GM12878 (cell line): Measurements from ENCODE around the gene SLC39A13. TPM values are rescaled to one million over a fixed set of nuclear protein-coding genes. Genes with fewer than 3 reads are reported as not detected.
A peak's percentile ranks its signal among the peaks of the same experiment; 100 is the strongest.

ENCODE experiments used
- BHLHE40 ChIP-seq, 2 experiments: fragments of 450-650 bp in 1 of 2; IDR thresholded peaks; 2 replicates each; pipeline ENCODE4 v1.6.1; 2011 to 2017; ENCODE audit warnings: low read depth in 2 of 2, borderline replicate concordance in 1 of 2, improper control_type of control experiment in 1 of 2, low read length in 1 of 2, mild to moderate bottlenecking in 1 of 2
- BRCA1 ChIP-seq: IDR thresholded peaks from 2 replicates; pipeline ENCODE4 v1.6.1; 2011; ENCODE audit warnings: low read depth, low read length, improper control_type of control experiment
- CEBPB ChIP-seq, 2 experiments: fragments of 150-350 bp in 1 of 2; IDR thresholded peaks; 2 replicates each; pipeline ENCODE4 v1.6.1; 2012 to 2014; ENCODE audit warnings: low read depth in 2 of 2, low read length in 2 of 2, borderline replicate concordance in 1 of 2, inconsistent platforms in 1 of 2
- CREB1 ChIP-seq: IDR thresholded peaks from 2 replicates; pipeline ENCODE4 v1.6.1; 2012; ENCODE audit warnings: low read depth, mild to moderate bottlenecking, inconsistent platforms
- DPF2 ChIP-seq: fragments of 450-650 bp; IDR thresholded peaks from 2 replicates; pipeline ENCODE4 v1.6.1; 2017; ENCODE audit warnings: mild to moderate bottlenecking
- EGR1 ChIP-seq, 2 experiments: IDR thresholded peaks; 1 replicate in 1 of 2; 2 replicates in 1 of 2; pipeline ENCODE4 v1.6.1; 2011 to 2012; ENCODE audit warnings: low read depth in 2 of 2, low read length in 2 of 2, borderline replicate concordance in 1 of 2, mild to moderate bottlenecking in 1 of 2, moderate library complexity in 1 of 2
- JUND ChIP-seq: IDR thresholded peaks from 2 replicates; pipeline ENCODE4 v1.6.1; 2012; ENCODE audit warnings: low read depth, mild to moderate bottlenecking, low read length, improper control_type of control experiment, moderate library complexity
- MTA3 ChIP-seq: IDR thresholded peaks from 2 replicates; pipeline ENCODE4 v1.6.1; 2012; ENCODE audit warnings: low read length, inconsistent platforms, borderline replicate concordance
- NBN ChIP-seq: fragments of 450-650 bp; IDR thresholded peaks from 2 replicates; pipeline ENCODE4 v1.6.1; 2016
- NFIC ChIP-seq: IDR thresholded peaks from 2 replicates; pipeline ENCODE4 v1.6.1; 2012; ENCODE audit warnings: low read depth, mild to moderate bottlenecking, inconsistent platforms, low read length, moderate library complexity
- NFXL1 ChIP-seq: fragments of 450-650 bp; IDR thresholded peaks from 2 replicates; pipeline ENCODE4 v1.6.1; 2017; ENCODE audit warnings: antibody characterized with exemption, mild to moderate bottlenecking, borderline replicate concordance
- NR2F1 ChIP-seq: fragments of 450-650 bp; conservative IDR thresholded peaks from 2 replicates; pipeline ENCODE4 v1.6.1; 2017; ENCODE audit warnings: mild to moderate bottlenecking
- NRF1 ChIP-seq: conservative IDR thresholded peaks from 2 replicates; pipeline ENCODE4 v1.6.1; 2011; ENCODE audit warnings: mild to moderate bottlenecking, low read depth, low read length, improper control_type of control experiment
- PAX8 ChIP-seq: fragments of 450-650 bp; IDR thresholded peaks from 2 replicates; pipeline ENCODE4 v1.6.1; 2017; ENCODE audit warnings: mild to moderate bottlenecking, moderate library complexity
- RAD21 ChIP-seq: IDR thresholded peaks from 2 replicates; pipeline ENCODE4 v1.6.1; 2011; ENCODE audit warnings: mild to moderate bottlenecking, low read depth, low read length, moderate library complexity; ENCODE audit not compliant: insufficient read depth
- SIN3A ChIP-seq: IDR thresholded peaks from 2 replicates; pipeline ENCODE4 v1.6.1; 2012; ENCODE audit warnings: low read depth, low read length, improper control_type of control experiment
- TCF3 ChIP-seq: IDR thresholded peaks from 2 replicates; pipeline ENCODE4 v1.6.1; 2012; ENCODE audit warnings: low read depth, mild to moderate bottlenecking, low read length, borderline replicate concordance; ENCODE audit not compliant: insufficient read depth
- WRNIP1 ChIP-seq: IDR thresholded peaks from 2 replicates; pipeline ENCODE4 v1.6.1; 2011; ENCODE audit warnings: low read depth, low read length, improper control_type of control experiment, borderline replicate concordance
- ZBED1 ChIP-seq: IDR thresholded peaks from 2 replicates; pipeline ENCODE4 v1.6.1; 2016; ENCODE audit warnings: borderline replicate concordance
- ZNF217 ChIP-seq: fragments of 450-650 bp; IDR thresholded peaks from 2 replicates; pipeline ENCODE4 v1.6.1; 2017; ENCODE audit warnings: antibody characterized with exemption, mild to moderate bottlenecking
- polyA plus RNA-seq, 11 experiments: library from polyadenylated mRNA; depleted of rRNA in 4 of 11; unstranded in 6 of 11; stranded (reverse) in 5 of 11; fragments of >200 nt; fragmentation: Nextera tagmentation in 4 of 11; fragmentation: Illumina TruSeq in 1 of 11; extraction: Ambion mirVana in 4 of 11; extraction: Trizol in 1 of 11; gene quantifications; 1 replicate in 1 of 11; 2 replicates in 10 of 11; pipeline versions ENCODE4 v1.2.1 to v1.2.3, GENCODE V29; 2011 to 2016; ENCODE audit warnings: inconsistent platforms in 2 of 11, missing spikeins in 2 of 11, low read depth in 1 of 11
- total RNA-seq, 4 experiments: library from RNA; depleted of rRNA in 3 of 4; stranded (reverse); fragments of >200 nt in 3 of 4; fragmentation: Illumina TruSeq in 1 of 4; extraction: Trizol in 1 of 4; gene quantifications; 2 replicates each; pipeline versions ENCODE4 v1.2.1 to v1.2.3, GENCODE V29; 2013 to 2021
- TF ChIP-seq, protein P1 (sequence below): IDR thresholded peaks from 2 replicates; pipeline ENCODE4 v1.6.1; 2011; ENCODE audit warnings: low read depth, mild to moderate bottlenecking, low read length, moderate library complexity, borderline replicate concordance; ENCODE audit errors: extremely low read depth
- TF ChIP-seq, protein P2 (sequence below), 3 experiments: IDR thresholded peaks in 2 of 3; conservative IDR thresholded peaks in 1 of 3; 2 replicates each; pipeline ENCODE4 v1.5.1; 2011; ENCODE audit warnings: low read depth in 3 of 3, low read length in 3 of 3, mild to moderate bottlenecking in 3 of 3, control low read depth in 2 of 3, moderate library complexity in 2 of 3, inconsistent platforms in 1 of 3, mixed read lengths in 1 of 3; ENCODE audit not compliant: control insufficient read depth in 2 of 3, insufficient read depth in 1 of 3; ENCODE audit errors: extremely low read depth in 1 of 3
- TF ChIP-seq, protein P3 (sequence below): IDR thresholded peaks from 2 replicates; pipeline ENCODE4 v1.6.1; 2011; ENCODE audit warnings: borderline replicate concordance, low read depth, mild to moderate bottlenecking, moderate library complexity, low read length; ENCODE audit not compliant: insufficient read depth, poor library complexity, severe bottlenecking
- TF ChIP-seq, protein P4 (sequence below): fragments of 450-650 bp; IDR thresholded peaks from 2 replicates; pipeline ENCODE4 v1.6.1; 2017; ENCODE audit warnings: low read depth, mild to moderate bottlenecking, moderate library complexity

The SLC39A13 gene
- total and polyA plus RNA-seq, 10 of the 15 experiments (the other 5 are each of a cell fraction or from before 2014, with no cell fraction given): 0.23 to 19.8 (median 6.3) TPM

DNA sequence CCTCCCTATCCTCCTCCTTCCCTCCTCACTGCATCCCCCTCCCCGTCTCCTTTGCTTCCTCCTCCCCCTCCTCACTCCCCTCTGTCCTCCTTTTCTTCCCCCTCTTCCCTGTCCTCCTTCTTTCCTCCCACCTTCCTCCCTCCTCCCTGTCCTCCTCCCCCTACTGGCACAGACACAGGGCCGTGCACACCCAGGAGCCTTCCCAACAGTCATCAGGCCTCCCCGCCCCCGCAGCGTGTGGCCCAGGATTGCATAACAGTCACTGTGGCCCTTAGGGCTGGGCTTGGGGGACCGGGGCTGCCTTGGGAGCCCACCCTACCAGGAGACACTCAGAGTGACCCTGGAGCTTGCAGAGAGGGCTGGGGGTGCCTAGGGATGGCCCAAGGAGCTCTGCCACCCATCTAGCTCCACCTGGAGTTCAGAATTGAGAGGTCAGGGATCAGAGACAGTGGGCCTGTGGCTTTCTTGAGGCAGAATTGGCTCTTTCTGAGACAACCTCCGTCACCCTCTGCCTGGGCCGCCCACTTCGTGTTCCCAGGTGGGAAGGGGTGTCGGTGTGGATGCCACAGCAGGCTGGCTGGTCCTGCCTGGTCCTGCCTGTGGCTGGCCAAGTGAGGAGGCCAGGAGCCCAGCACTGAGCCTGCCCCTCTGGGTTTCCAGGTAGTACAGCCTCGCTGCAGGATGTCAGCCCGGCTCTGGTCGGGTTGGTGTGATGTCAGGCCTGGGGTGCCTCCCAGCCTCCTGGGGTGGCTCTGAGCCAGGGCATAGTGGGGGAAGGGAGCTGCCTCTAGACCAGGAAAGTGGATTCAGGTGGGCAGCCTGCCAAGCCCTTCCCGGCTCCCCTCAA lies 31.6 kb upstream of the SLC39A13 start (continued):
- TF ChIP-seq EGR1 (IDR thresholded peaks at IDR 0.05; ENCODE audit: borderline replicate concordance in 1 of 2, low read depth in 2 of 2, low read length in 2 of 2) (peak in 1 of 2 experiments; percentile 95; a peak in 2 of 3 replicates), CEBPB (IDR thresholded peaks at IDR 0.05; ENCODE audit: borderline replicate concordance in 1 of 2, low read depth in 2 of 2, low read length in 2 of 2) (peak in 1 of 2 experiments; percentile 68; a peak in 2 of 4 replicates), BRCA1 (no peak), NR2F1 (peak; percentile 85), CREB1 (no peak), WRNIP1 (no peak), DPF2 (0 out of 2 replicates have a peak, but pooled peaks have one; percentile 18), NFIC (no peak), BHLHE40 (IDR thresholded peaks at IDR 0.05; ENCODE audit: borderline replicate concordance in 1 of 2, low read depth in 2 of 2, low read length in 1 of 2) (peak in 1 of 2 experiments; percentile 7; a peak in 1 of 4 replicates), ZNF217 (no peak), PAX8 (no peak), SIN3A (no peak), TCF3 (no peak), NBN (0 out of 2 replicates have a peak, but pooled peaks have one; percentile 9), MTA3 (no peak), NFXL1 (0 out of 2 replicates have a peak, but pooled peaks have one; percentile 97), RAD21 (no peak), ZBED1 (no peak), JUND (no peak), NRF1 (no peak)
- TF ChIP-seq, protein P1, sequence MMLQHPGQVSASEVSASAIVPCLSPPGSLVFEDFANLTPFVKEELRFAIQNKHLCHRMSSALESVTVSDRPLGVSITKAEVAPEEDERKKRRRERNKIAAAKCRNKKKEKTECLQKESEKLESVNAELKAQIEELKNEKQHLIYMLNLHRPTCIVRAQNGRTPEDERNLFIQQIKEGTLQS: no peak
- TF ChIP-seq, protein P2, sequence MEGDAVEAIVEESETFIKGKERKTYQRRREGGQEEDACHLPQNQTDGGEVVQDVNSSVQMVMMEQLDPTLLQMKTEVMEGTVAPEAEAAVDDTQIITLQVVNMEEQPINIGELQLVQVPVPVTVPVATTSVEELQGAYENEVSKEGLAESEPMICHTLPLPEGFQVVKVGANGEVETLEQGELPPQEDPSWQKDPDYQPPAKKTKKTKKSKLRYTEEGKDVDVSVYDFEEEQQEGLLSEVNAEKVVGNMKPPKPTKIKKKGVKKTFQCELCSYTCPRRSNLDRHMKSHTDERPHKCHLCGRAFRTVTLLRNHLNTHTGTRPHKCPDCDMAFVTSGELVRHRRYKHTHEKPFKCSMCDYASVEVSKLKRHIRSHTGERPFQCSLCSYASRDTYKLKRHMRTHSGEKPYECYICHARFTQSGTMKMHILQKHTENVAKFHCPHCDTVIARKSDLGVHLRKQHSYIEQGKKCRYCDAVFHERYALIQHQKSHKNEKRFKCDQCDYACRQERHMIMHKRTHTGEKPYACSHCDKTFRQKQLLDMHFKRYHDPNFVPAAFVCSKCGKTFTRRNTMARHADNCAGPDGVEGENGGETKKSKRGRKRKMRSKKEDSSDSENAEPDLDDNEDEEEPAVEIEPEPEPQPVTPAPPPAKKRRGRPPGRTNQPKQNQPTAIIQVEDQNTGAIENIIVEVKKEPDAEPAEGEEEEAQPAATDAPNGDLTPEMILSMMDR (IDR thresholded peaks at IDR 0.05 in 2 of 3, conservative IDR thresholded peaks at IDR 0.05 in 1 of 3; ENCODE audit: control insufficient read depth in 2 of 3, extremely low read depth in 1 of 3, insufficient read depth in 1 of 3, low read depth in 3 of 3, low read length in 3 of 3): peak; percentile 15 to 20 (median 17); a peak in 3 of 6 replicates
- TF ChIP-seq, protein P3, sequence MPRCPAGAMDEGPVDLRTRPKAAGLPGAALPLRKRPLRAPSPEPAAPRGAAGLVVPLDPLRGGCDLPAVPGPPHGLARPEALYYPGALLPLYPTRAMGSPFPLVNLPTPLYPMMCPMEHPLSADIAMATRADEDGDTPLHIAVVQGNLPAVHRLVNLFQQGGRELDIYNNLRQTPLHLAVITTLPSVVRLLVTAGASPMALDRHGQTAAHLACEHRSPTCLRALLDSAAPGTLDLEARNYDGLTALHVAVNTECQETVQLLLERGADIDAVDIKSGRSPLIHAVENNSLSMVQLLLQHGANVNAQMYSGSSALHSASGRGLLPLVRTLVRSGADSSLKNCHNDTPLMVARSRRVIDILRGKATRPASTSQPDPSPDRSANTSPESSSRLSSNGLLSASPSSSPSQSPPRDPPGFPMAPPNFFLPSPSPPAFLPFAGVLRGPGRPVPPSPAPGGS: no peak
- TF ChIP-seq, protein P4, sequence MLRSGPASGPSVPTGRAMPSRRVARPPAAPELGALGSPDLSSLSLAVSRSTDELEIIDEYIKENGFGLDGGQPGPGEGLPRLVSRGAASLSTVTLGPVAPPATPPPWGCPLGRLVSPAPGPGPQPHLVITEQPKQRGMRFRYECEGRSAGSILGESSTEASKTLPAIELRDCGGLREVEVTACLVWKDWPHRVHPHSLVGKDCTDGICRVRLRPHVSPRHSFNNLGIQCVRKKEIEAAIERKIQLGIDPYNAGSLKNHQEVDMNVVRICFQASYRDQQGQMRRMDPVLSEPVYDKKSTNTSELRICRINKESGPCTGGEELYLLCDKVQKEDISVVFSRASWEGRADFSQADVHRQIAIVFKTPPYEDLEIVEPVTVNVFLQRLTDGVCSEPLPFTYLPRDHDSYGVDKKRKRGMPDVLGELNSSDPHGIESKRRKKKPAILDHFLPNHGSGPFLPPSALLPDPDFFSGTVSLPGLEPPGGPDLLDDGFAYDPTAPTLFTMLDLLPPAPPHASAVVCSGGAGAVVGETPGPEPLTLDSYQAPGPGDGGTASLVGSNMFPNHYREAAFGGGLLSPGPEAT: no peak
